Colon (tissue), 2 donors: ENCODE results near the gene TBPL1.

ENCODE experiments used
- FAIRE-seq: peaks from 2 replicates; lab custom pipeline; 2012; peaks lifted over from hg19 to GRCh38; lab: Jason Lieb, UNC
- donor health status: control.
- donor health status: control.

The TBPL1 gene

DNA sequence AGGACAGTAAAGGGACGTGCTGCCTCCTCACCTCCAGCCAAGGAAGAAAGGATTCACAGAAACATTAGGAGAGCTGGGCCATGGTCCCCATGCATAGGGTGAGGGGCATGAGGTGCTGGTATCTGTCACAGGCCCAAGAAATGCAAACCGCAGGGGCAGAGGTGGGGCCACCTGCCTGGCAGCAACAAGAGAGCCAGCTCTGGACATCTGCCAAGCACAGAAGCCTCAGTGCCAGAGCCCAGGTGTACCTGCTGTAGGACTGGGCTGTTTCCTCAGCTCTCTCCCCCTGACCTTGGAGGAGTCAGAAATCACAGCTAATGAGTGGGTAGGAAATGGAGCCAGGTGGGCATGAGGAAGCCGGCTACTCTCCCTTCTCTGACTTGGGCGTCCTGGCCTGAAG is 54.1 kb downstream of the TBPL1 start:
- FAIRE-seq, result no peak

DNA sequence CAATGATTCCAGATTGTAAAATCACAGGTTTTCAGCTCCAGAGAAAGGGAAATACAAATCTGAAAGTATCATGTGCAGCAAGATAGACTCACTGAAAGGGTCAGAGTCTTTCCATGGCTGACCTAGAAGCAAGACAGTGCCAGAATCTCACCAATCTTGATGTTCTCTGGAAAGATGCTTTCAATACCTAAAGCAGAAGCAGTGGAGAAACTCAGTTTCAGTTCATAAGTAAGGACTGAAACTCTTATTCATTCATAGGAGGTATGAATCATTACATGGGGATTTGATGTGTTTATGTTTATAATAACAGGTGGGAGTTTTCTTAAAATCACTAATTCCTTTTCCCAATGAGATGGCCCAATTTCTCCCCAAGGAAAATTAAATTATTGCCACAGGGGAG is 56.9 kb downstream of the TBPL1 start:
- FAIRE-seq, result no peak

DNA sequence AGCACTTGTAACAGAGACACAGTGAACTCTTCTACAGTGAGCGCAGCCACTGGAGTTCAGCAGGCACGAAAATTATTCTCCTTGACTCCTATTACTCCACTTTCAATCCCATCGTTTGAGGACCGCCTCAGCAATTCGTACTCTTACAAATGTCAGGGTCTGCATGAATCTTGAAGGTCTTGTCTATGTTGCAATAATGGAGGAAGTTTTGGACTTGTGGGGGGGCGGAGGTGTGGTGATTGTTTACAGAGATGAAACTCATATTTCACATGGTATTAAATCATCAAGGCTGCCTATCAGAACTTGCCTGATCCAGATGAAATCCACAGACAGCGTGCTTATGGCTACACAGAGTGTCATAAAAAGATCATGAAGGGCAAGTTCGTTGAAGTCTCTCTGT is 57.4 kb downstream of the TBPL1 start:
- FAIRE-seq, result no peak

DNA sequence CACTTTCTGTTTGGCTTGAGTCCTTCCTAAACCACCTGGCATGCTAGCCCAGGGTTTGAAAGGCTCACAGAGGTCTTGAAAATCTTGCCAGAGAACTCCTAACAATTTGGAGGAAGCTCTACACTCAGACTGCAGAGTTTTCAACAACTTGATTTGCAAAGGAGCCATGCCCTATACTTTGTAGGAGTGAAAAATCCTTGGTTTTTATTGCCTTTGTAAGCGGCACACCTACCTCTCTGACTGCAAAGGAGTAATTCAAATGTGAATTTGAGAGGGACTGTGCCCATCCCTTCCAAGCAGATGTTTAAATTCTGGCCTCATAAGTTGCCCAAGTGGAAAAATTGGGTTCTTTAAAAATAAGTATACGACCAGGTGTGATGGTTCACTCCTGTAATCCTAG is 58.0 kb downstream of the TBPL1 start:
- no peak for FAIRE-seq

DNA sequence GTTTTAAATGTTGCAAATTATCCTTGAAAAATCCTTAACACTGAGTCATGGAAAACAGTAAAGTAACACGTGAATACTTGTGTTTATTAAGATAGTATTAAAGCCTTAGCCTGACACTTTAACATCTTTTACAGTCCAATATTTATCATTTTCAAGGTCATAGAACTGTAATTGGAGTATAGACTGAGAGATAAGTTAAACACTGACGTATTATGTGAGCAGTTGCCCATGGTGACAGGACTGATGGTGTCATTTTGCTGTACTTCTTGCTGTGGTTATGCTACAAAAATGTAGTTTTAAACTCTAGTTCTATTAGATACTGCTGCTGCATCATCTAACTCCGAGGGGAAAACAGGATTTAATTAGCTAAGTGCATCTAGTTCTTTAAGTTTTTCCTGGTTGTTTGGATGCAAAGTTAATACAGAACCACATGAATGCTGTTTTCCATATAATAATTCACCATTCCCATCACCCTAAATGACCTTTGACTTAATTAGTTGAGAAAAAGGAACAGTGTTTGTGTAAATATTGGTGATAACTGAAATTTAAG is 61.6 kb downstream of the TBPL1 start:
- no peak for FAIRE-seq

DNA sequence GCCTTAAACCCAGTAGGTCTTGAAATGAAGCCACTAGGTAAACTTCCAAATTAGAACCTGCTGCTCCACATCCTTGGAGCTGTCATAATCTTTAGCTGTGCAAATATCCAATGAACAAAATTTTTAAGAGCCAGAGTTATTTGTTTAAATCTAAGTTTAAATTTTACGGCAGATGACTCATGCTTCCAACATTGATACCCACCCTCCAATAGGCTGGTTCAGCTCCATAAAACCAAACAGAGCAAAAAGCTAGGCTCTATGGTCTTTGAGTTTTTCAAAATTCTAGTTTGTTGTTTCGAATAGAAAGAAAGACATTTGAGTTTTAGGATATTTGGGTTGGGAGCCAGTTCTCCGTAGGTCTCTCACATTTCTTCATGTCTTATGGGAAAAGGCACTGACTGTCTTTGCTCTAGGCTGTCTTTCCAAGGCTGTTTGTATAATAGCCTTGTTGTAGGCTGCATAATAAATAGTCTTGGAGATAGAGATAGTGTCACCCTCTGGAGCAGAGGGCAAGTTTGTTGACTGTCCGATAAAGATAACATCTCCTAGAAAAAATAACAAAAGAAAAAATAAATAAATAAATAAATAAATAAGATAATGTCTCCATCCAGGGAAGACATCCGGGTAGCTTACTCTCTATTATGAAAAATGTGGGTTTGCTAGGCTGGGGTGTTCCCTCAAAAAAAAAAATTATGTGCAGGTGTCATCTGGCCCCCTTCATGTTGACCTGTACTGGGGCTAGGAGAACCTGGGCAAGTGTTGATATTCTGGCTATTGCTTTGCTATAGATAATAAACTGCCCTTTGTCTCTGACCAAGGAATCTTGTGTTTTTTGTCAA is 62.9 kb downstream of the TBPL1 start:
- no peak for FAIRE-seq

DNA sequence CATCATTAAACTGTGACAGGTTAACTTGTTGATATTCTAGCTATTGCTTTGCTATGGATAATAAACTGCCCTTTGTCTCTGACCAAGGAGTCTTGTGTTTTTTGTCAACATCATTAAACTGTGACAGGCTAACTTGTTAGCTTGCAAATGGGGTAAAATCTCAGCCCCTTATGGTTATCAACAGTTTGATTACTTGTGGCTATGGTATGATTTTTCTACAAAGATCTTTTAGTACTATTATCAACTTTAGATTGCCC is 63.5 kb downstream of the TBPL1 start:
- FAIRE-seq, result no peak

DNA sequence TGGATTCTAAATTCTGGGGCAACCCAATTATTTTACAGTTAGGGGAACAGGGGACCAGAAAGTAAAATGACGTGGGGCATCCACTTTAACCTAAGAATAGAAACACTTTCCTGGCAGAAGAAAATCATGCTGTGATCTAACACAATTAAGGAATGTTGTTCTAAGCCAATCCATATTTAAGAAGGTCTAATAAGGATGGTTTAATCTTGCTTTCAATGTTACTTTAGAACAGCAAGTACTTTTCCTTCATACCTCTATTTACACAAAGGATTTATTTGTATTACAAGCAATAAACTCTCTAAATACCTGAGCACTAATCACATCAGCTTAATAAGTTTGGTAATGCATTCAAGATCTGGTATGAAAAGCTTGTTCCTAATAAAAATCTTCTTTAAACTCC is 67.0 kb downstream of the TBPL1 start:
- no peak for FAIRE-seq

DNA sequence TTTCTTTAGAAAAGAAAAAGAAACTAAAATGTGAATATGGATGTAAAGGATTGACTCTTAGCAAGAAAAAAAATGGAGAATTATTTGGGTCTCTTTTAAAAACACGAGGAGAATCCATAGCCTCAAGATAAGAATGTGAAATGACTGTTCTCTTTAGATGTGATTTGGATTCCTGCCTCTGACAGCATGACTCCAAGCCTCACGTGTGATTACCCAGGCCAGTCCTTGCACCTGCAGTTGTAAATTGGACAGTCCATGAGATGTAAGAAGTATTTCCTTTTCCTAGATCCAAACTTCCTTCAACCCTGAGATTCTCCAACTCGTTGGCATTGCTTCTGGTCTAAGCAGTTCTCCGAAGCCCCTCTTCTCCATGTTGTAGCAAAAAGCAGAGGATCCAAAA is 67.5 kb downstream of the TBPL1 start:
- no peak for FAIRE-seq

DNA sequence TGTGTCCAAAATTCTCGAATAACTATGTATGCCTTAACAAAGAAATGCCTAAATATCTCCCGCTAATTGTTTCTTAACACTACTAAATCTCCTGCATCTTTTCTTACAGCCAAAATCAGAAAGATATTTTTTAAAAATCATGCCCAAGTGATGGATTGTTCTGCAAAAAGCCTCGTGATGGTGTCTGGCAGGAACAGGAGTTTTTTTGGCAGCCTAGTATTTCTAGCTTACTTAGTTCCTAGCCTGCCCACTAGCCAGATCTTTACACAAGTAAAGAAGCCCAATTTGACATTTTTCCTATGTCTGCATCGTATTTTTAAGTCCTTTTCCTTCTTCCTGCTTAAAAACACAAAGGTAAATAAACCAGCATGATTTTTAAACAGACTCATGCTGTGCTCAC is 67.9 kb downstream of the TBPL1 start:
- no peak for FAIRE-seq

DNA sequence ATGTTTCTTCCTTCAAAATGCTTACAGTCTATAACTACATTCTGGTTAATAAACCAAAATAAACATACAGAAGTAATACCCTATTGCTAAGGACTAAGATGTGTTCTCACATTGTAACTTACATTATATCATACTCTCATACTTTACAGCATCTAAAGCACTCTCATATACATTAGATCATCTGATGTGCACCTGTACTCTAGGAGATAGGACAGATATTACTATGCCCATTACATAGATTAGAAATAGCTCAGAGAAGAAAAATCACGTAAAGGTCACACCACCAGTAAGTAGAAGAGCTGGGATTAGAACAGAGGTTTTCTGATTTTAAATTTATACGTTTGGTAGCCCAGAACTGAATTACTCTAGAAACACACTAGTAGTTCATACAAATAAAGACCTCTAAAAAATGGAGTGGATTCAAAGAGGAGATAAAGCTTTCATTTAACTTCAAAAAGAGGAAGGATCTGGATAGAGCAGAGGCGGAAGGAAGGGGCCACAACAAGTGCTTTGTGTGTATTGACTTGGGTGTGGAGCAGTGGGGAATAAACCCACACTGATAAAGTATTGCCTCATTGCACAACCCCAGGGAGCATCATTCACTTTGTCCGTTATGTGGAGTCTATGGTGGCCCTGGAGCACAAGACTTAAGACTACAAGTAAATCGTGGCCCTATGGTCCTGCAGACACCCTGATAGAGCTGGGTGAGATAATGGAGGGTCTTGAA is 68.5 kb downstream of the TBPL1 start:
- no peak for FAIRE-seq

DNA sequence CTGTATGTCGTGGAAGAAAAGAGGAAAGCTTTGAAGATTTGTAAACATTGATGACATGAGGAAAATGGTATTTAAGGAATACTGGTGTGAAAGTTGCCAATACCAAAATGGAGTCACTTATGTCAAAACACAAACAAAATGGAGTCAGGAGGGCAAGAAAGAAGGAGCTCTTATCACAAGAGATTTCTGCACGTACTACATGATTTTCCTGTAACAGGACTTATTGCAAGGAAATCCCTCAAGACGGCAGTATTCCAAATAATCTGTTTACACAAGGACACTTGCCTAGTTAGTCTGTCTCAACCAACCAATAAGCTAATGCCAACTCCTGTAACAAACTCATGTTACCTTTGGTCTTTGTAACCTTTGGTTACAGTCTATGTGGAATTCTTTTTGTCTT is 69.6 kb downstream of the TBPL1 start:
- FAIRE-seq, result no peak

DNA sequence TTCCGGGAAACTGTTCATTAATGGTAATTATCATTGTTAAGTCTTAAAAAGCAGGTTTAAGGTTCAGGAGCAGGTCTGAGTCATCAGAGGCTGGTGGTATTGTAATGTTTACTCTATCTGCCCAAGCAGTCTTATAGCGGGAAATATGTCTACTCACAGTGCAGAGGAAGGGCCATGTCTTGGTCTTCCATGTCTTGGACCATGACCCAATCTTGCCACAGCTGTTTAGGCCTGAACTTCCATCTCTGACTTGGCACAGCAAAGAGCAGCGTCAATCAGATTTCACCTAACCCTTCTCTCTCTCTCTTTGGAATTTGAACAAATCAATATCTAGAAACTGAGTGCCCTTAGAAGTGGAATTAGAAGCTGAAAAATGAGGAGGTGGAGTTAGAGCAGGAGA is 73.6 kb downstream of the TBPL1 start:
- FAIRE-seq, result no peak

DNA sequence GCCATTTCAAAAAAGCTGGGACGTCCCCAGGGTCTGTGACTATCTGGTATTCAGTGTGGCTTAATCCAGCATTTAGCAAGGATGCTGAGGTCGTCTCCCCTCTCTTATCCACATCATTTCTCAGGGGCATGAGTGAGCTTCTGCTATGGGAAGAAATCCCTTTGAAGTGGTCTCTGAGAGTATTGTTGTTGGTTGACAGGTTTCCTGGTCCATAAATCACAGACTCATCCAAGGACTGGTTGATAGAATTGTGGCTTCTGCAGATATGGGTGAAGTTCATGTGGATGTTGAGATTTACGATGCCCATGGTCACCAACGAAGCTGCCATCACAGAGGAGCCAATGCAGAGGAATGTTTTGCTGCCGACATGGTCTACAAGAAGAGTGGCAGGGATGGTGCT is 75.4 kb downstream of the TBPL1 start:
- no peak for FAIRE-seq

DNA sequence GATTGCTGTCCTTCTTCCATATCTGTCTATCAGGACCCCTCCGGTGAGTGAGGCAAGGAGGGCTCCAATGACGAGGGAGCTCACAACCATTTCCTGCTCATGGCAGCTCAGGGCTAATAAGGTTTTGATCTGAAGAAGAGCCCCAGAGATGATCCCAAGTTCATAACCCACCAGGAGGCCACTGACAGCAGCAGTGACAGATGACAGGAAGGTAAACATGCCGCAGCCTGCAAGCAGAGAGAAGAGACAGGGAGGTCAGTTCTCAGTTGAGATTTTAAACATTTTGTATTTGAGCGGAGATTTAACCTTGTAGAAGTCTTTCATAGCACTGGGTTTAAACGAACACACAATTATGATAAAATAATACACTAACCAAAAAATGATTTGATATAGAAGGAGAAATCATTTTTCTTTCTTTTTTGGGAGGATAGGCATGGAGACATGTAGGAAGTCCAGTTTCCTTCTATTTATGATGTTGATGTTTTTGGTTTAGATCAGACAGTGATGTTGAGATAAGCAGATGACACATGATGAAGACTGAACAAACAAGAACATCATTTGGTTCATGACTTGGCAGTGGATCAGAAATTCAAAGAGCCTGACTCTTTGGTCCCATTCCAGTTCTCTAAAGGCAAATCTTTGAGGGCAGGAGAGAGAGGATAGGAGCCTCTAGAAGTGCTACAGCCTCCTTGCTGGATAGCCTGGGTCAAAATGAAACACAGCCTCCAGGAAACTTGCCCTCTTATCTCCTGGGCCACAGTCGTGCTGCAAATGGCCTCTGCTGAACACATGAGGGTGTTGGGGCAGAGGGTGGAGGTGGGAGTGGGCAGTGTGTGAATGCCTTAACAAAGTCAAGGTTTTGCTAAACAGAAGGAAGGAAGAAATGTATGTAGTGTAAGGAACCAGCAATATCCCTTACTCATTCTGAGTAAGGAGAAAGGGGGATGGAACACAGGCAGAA is 76.8 kb downstream of the TBPL1 start:
- FAIRE-seq, result no peak

DNA sequence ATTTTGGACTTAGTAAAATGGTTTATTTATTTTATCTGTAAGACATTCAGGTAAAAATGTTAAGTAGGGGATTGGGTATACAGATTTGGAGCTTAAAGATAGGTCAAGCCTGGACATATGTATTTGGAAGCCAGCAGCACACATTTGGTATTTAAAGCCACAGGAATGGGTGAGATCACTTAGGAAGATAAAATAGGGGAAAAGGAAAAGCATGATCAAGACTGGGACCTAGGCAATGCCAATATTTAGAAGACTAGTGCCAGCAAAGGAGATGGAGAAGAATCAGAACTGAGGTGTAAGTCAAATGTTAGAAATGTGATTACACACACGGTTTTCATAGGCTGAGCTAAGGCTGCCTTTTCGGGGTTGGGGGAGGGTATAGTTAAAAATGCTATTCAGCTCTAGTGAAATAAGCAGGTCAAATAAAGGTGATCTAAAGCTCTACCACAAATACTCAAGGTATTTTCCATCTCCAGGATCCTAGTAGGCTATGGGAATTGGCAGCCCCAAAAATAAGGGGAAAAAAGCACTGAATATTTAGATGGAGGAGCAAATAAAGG is 78.8 kb downstream of the TBPL1 start:
- FAIRE-seq, result no peak

DNA sequence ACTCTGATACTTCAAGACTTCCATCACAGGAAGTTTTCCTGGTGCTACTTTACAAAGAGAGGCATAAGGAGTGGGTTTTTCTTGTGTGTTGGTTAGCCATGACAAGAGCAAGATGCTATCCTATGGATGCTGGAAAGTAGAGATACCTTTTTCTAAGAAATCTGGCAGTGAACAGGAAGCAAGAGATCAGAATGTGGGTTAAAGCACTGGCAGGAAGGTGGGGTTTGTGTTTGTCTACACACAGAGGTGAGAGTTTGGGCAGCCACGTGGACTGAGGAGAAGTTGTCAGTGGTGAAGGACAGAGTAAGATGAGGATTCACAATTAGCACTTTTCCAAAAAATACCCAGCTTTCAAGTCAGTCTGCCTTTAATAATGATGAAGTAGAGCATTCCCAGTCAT is 81.5 kb downstream of the TBPL1 start:
- FAIRE-seq, result no peak

DNA sequence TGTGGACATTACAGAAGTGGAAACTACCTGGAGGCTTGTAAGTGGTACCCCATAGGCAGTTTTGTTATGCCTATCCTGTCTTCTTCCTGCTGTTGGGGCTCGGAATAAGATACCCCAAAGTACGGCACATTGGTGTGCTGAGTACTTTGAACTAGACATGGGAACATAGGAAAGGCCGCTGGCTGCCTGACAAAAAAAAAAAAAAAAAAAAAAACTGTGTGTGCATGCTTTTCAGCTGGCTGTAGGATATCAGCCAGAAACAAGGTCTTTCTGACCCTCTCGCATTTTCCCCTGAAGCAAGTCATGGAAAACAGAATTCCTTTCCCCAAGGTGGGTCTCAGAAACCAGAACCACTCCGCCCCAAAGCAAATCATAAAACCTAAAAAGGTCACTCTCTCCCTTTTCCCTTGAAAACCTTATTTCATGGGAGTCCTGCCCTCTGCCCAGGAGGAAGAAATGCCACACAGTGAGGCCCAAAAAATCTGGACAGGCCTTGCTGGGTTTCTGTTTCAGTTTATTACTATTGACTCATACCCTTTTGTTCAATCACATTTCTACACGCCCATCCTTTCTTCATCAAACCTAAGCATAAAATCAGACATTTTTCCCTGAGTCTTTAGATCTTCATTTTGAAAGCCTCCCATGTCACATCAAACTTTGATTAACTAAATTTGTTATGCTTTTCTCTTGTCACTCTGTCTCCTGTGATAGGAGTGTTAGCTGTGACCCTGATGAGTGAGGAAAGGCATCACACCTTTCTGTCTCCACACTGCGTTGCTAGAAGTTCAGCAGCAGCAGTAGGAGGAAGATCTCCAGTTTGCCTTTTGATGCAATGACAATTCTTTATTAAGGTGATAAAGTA is 82.2 kb downstream of the TBPL1 start:
- no peak for FAIRE-seq

DNA sequence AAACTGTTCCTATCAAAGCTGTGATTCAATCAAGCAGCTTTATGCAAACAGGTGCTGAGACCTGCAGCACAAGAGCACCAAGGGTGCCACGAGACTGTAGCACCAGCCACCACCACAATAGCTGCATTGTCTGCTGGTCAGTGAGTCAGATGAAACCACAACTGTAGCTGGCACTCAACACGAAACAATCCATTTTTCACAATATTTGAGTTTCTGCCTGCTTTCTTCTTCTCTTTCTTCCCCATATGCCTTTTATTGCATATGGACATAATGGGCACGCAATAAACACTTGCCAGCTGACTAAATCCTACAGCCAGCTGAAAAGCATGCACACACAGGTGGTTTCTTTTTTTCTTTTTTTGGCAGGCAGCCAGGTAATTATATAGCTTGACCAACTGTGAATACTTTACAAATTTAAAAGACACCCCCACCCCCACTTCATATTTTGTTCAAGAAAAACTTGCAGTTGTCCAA is 82.8 kb downstream of the TBPL1 start:
- FAIRE-seq, result no peak

DNA sequence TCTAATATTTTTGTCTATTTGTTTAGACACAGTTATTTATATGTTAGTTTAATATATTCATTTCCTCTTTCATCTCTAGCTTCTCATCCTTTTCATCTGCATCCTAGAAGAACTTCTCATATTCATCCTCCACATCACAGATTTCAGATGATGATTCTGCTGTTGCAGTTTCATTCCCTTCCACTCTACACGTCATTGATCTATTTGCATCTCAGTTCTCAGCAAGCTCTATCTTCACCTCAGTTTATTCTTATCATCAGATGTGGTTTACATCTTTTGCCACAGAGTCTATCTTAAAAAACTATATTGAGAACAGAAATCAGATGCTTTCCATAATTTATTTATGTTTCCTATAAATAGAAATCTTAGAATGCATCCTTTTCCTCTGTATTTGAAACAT is 86.1 kb downstream of the TBPL1 start:
- no peak for FAIRE-seq
